ENCODE results near the gene CACNG4. TPM values are rescaled to one million over a fixed set of nuclear protein-coding genes. Genes with fewer than 3 reads are reported as not detected.
A peak's percentile ranks its signal among the peaks of the same experiment; 100 is the strongest.

The CACNG4 gene
- total and polyA plus RNA-seq, 2 of the 4 experiments (the other 2 are of a cell fraction): under 0.01 to 0.53 TPM

DNA sequence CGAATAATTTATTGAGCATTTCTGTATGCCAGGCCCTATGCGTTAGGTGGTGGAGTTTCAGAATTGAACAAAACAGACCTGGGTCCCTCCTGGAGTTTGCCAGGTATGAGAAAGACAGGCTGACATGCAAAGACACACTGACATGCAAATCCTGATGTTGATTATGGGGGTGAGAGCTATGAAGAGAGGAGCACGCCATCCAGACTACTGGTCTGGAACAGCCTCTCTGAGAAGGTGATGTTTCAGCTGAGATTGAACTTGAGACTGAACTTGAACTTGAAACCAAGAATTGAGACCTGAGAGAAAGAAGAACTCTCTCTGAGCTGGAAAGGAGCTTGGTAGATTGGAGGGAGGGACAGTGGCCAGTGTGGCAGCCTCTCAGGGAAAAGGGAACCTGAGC, 14.2 kb upstream of the CACNG4 start:
- dilution Hi-C loops (cut with HindIII; ENCODE audit: low sequenced_read_pairs, unreplicated experiment): no loop called here
- H3K27ac ChIP-seq (ENCODE audit: insufficient read depth, low read length): no peak overlapping the region

More for the DNA sequence above, 14.2 kb upstream of the CACNG4 start:
- TF ChIP-seq FOS (IDR thresholded peaks at IDR 0.05; ENCODE audit: low read depth, low read length): no peak
- TF ChIP-seq RAD21 (IDR thresholded peaks at IDR 0.05; ENCODE audit: low read length): no peak
- TF ChIP-seq RCOR1 (IDR thresholded peaks at IDR 0.05; ENCODE audit: insufficient replicate concordance, low read length): no peak
- TF ChIP-seq BHLHE40 (IDR thresholded peaks at IDR 0.05; ENCODE audit: low read depth, low read length): no peak
- TF ChIP-seq CHD1 (IDR thresholded peaks at IDR 0.05; ENCODE audit: low read depth, low read length): no peak
- no peak for TF ChIP-seq MAZ (IDR thresholded peaks at IDR 0.05; ENCODE audit: borderline replicate concordance, low read depth, low read length)
- TF ChIP-seq, protein P1, sequence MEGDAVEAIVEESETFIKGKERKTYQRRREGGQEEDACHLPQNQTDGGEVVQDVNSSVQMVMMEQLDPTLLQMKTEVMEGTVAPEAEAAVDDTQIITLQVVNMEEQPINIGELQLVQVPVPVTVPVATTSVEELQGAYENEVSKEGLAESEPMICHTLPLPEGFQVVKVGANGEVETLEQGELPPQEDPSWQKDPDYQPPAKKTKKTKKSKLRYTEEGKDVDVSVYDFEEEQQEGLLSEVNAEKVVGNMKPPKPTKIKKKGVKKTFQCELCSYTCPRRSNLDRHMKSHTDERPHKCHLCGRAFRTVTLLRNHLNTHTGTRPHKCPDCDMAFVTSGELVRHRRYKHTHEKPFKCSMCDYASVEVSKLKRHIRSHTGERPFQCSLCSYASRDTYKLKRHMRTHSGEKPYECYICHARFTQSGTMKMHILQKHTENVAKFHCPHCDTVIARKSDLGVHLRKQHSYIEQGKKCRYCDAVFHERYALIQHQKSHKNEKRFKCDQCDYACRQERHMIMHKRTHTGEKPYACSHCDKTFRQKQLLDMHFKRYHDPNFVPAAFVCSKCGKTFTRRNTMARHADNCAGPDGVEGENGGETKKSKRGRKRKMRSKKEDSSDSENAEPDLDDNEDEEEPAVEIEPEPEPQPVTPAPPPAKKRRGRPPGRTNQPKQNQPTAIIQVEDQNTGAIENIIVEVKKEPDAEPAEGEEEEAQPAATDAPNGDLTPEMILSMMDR (conservative IDR thresholded peaks at IDR 0.05; ENCODE audit: low read depth, low read length): no peak
- TF ChIP-seq POLR2A (IDR thresholded peaks at IDR 0.05; ENCODE audit: low read depth, low read length): no peak
- no peak for TF ChIP-seq CEBPB (IDR thresholded peaks at IDR 0.05; ENCODE audit: low read depth, low read length)
- TF ChIP-seq RFX5 (IDR thresholded peaks at IDR 0.05; ENCODE audit: low read depth, low read length): no peak
- TF ChIP-seq, protein P2, sequence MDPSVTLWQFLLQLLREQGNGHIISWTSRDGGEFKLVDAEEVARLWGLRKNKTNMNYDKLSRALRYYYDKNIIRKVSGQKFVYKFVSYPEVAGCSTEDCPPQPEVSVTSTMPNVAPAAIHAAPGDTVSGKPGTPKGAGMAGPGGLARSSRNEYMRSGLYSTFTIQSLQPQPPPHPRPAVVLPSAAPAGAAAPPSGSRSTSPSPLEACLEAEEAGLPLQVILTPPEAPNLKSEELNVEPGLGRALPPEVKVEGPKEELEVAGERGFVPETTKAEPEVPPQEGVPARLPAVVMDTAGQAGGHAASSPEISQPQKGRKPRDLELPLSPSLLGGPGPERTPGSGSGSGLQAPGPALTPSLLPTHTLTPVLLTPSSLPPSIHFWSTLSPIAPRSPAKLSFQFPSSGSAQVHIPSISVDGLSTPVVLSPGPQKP (IDR thresholded peaks at IDR 0.05; ENCODE audit: borderline replicate concordance, low read depth, low read length): no peak
- no peak for TF ChIP-seq NFE2L2 (IDR thresholded peaks at IDR 0.05; ENCODE audit: low read depth, low read length)
- TF ChIP-seq MAFK (IDR thresholded peaks at IDR 0.05; ENCODE audit: low read depth, low read length): no peak
- no peak for TF ChIP-seq SMC3 (IDR thresholded peaks at IDR 0.05; ENCODE audit: low read depth, low read length)
- Histone ChIP-seq H2AK9ac (replicated peaks; ENCODE audit: low read depth, low read length, poor library complexity) (no peak overlapping the region), H3K4me3 (ENCODE audit: insufficient read depth, low read depth, low read length) (no peak overlapping the region), H3K14ac (replicated peaks; ENCODE audit: low read depth, low read length) (peak overlapping the region; percentile 27), H4K8ac (ENCODE audit: low read depth in 2 of 2, low read length in 2 of 2) (no peak overlapping the region), H2AFZ (replicated peaks; ENCODE audit: low read length, poor library complexity) (no peak overlapping the region), H4K91ac (ENCODE audit: insufficient read depth, low read depth, low read length) (peak overlapping the region; percentile 29), H2AK5ac (ENCODE audit: low read depth, low read length) (peak overlapping the region; percentile 87), H3K4ac (ENCODE audit: low read depth, low read length) (peak overlapping the region; percentile 92; the same call in 1 of the 2 replicates), H3K36me3 (ENCODE audit: control insufficient read depth, insufficient read depth, low read length) (no peaks in the 10 kb centered on the region), H3K18ac (ENCODE audit: low read depth, low read length) (no peak overlapping the region), H3K4me2 (ENCODE audit: low read depth, low read length) (no peak overlapping the region), H2BK5ac (ENCODE audit: low read depth, low read length, poor library complexity, severe bottlenecking) (no peak overlapping the region), H3K79me1 (ENCODE audit: low read depth in 1 of 2, low read length in 2 of 2) (no peaks in the 10 kb centered on the region), H3K27me3 (ENCODE audit: control insufficient read depth, insufficient read depth, low read length) (peaks cover 5% of the 10 kb centered on the region; the same call in 1 of the 2 replicates), H3K9ac (ENCODE audit: low read depth, low read length) (no peak overlapping the region), H4K20me1 (ENCODE audit: insufficient read depth, low read length) (no peaks in the 10 kb centered on the region), H3K9me3 (ENCODE audit: control insufficient read depth, insufficient read depth, low read length) (no peaks in the 10 kb centered on the region), H4K5ac (ENCODE audit: low read depth, low read length) (no peak overlapping the region), H3K4me1 (ENCODE audit: control insufficient read depth, insufficient read depth, low read length) (peaks cover 18% of the 10 kb centered on the region), H3K23ac (ENCODE audit: low read depth, low read length) (no peak overlapping the region), H3K9me1 (ENCODE audit: insufficient read depth, low read length) (peaks cover 27% of the 10 kb centered on the region), H2BK20ac (ENCODE audit: low read depth, low read length) (peak overlapping the region; percentile 95), H2BK120ac (ENCODE audit: low read depth, low read length) (peak overlapping the region; percentile 96), H2BK15ac (ENCODE audit: low read depth, low read length) (peak overlapping the region; percentile 77; the same call in 2 of the 3 replicates), H3K56ac (ENCODE audit: extremely low read depth, insufficient read depth, low read length) (no peak overlapping the region)
- CTCF ChIA-PET: interaction anchor here (0.7 kb wide), 1 partner anchor 25 kb away, joined by 3 read pairs; no protein-coding TSS in a partner anchor
- in situ Hi-C loops (cut with MboI; ENCODE audit: low sequenced_read_pairs): no loop called here
- no TSS peak for BruUV-seq (replicated peaks)
- intact Hi-C loops (cut with micrococcal nuclease): no loop called here
- no CpG with 5 or more reads among the region's 3 CpGs for WGBS, 2 experiments (ENCODE audit: extremely low coverage in 2 of 2, insufficient read length in 1 of 2)
- POLR2A ChIA-PET (ENCODE audit: unreplicated experiment): no interaction called here
- DNase-seq: no peak
- ATAC-seq (ENCODE audit: low read depth): no peak

All from IMR-90 (cell line).